A673 (cell line): ENCODE measurements around the gene PKN1.

Experiments used
- EZH2 ChIP-seq: fragments of 200-600 bp; sonication (generic); IDR thresholded peaks from 2 replicates; pipeline ENCODE4 v1.6.1; 2017; ENCODE audit warnings: borderline replicate concordance, low read depth, mild to moderate bottlenecking, mixed read lengths, antibody characterized with exemption, low read length; ENCODE audit not compliant: poor library complexity, severe bottlenecking
- TF ChIP-seq, protein P1 (sequence below): fragments of 300-800, 200-600 bp; sonication (generic); conservative IDR thresholded peaks from 2 replicates; pipeline ENCODE4 v1.5.1; 2017; ENCODE audit warnings: low read depth, mild to moderate bottlenecking, antibody characterized with exemption, low read length, moderate library complexity, mixed read lengths

DNA sequence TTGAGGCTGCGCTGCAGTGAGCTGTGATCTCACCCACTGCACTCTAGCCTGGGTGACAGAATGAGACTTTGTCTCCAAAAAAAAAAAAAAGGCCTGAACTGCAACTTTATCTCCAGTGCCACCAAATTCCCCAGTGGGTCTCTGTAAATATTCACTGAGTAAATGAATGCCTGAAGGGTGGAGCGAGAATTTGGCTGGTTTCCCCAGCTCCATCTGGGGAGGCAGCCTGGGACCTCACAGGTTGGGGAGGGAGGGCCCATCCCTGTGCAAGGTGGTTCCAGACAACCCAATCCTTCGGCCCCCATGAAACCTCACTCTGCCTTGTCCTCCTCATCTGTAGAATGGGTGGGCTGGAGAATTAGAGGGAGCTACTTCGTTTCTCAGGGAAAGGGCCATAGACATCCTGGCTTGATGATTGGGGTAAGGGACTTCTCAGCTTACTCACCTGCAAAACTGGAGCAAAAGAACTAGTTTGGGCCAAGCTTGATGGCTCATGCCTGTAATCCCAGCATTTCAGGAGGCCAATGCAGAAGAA is 4.2 kb upstream of the PKN1 start:
- TF ChIP-seq, protein P1, sequence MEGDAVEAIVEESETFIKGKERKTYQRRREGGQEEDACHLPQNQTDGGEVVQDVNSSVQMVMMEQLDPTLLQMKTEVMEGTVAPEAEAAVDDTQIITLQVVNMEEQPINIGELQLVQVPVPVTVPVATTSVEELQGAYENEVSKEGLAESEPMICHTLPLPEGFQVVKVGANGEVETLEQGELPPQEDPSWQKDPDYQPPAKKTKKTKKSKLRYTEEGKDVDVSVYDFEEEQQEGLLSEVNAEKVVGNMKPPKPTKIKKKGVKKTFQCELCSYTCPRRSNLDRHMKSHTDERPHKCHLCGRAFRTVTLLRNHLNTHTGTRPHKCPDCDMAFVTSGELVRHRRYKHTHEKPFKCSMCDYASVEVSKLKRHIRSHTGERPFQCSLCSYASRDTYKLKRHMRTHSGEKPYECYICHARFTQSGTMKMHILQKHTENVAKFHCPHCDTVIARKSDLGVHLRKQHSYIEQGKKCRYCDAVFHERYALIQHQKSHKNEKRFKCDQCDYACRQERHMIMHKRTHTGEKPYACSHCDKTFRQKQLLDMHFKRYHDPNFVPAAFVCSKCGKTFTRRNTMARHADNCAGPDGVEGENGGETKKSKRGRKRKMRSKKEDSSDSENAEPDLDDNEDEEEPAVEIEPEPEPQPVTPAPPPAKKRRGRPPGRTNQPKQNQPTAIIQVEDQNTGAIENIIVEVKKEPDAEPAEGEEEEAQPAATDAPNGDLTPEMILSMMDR: no peak
- no peak for TF ChIP-seq EZH2
